ENCODE measurements around the gene PAXIP1.

- TF ChIP-seq CTCF (conservative IDR thresholded peaks at IDR 0.05 in 1 of 2, IDR thresholded peaks at IDR 0.05 in 1 of 2; ENCODE audit: low read depth in 1 of 2, low read length in 2 of 2) (no peak), EZH2 (IDR thresholded peaks at IDR 0.05; ENCODE audit: low read length, missing control alignments) (no peak)
Observed at GRCh38 chr7:154905615-154906014, 97.3 kb downstream of the PAXIP1 start.
